T-helper 9 cell (primary cell): ENCODE results near the gene SERPINA9.

Experiments
- DNase-seq: peaks from one replicate; pipeline ENCODE4 v3.0.0-alpha.2; 2020

The SERPINA9 gene

GRCh38 chr14:94461526-94462218, 14.3 kb downstream of the SERPINA9 start:
- no peak for DNase-seq

- no peak for DNase-seq
Measured at GRCh38 chr14:94460631-94461416, 15.2 kb downstream of the SERPINA9 start.

- no peak for DNase-seq
Measured at GRCh38 chr14:94458558-94459205, 17.3 kb downstream of the SERPINA9 start.

- no peak for DNase-seq
Measured at GRCh38 chr14:94458096-94458495, 17.9 kb downstream of the SERPINA9 start.

- no peak for DNase-seq
Measured at GRCh38 chr14:94455928-94456327, 20.1 kb downstream of the SERPINA9 start.

GRCh38 chr14:94451826-94452225, 24.2 kb downstream of the SERPINA9 start:
- no peak for DNase-seq

- no peak for DNase-seq
Measured at GRCh38 chr14:94451091-94451771, 24.8 kb downstream of the SERPINA9 start.

GRCh38 chr14:94450722-94451090, 25.3 kb downstream of the SERPINA9 start:
- no peak for DNase-seq

GRCh38 chr14:94449930-94450329, 26.1 kb downstream of the SERPINA9 start:
- no peak for DNase-seq

- DNase-seq: no peak
Measured at GRCh38 chr14:94448071-94448808, 27.8 kb downstream of the SERPINA9 start.

GRCh38 chr14:94447206-94447605, 28.8 kb downstream of the SERPINA9 start:
- DNase-seq: no peak

GRCh38 chr14:94446126-94446525, 29.9 kb downstream of the SERPINA9 start:
- DNase-seq: no peak

GRCh38 chr14:94445003-94445402, 31.0 kb downstream of the SERPINA9 start:
- no peak for DNase-seq

- DNase-seq: no peak
Measured at GRCh38 chr14:94441531-94442205, 34.3 kb downstream of the SERPINA9 start.

GRCh38 chr14:94441130-94441529, 34.9 kb downstream of the SERPINA9 start:
- DNase-seq: no peak

GRCh38 chr14:94439453-94440057, 36.4 kb downstream of the SERPINA9 start:
- DNase-seq: no peak

- DNase-seq: no peak
Measured at GRCh38 chr14:94428610-94429009, 47.4 kb downstream of the SERPINA9 start.

GRCh38 chr14:94427016-94427613, 48.9 kb downstream of the SERPINA9 start:
- DNase-seq: no peak

GRCh38 chr14:94426526-94426925, 49.5 kb downstream of the SERPINA9 start:
- DNase-seq: no peak

- DNase-seq: no peak
Measured at GRCh38 chr14:94424371-94424770, 51.6 kb downstream of the SERPINA9 start.

GRCh38 chr14:94423453-94424056, 52.4 kb downstream of the SERPINA9 start:
- DNase-seq: peak; percentile 3
